Activated CD8-positive, alpha-beta T cell treated with anti-CD3 and anti-CD28 coated beads for 36 hours (primary cell): ENCODE measurements around the gene LRRC1. TPM values are rescaled to one million over a fixed set of nuclear protein-coding genes. Genes with fewer than 3 reads are reported as not detected.

Source experiments
- ATAC-seq: fragments of 200-7000 bp; cut with Tn5 transposase; one replicate; pipeline ENCODE4 v1.10.0; 2021; ENCODE audit warnings: mild to moderate bottlenecking, moderate library complexity
- CTCF ChIA-PET: fragments of 350-600 bp; sonication (Branson Sonifier 250); formaldehyde crosslinking; loops from one replicate; lab custom pipeline; 2021; ENCODE audit warnings: antibody characterized with exemption; lab: Charles Lee
- POLR2A ChIA-PET: fragments of 350-600 bp; sonication (Branson Sonifier 250); formaldehyde crosslinking; loops from one replicate; lab custom pipeline; 2021; ENCODE audit warnings: antibody characterized with exemption; lab: Charles Lee
- DNase-seq: peaks from one replicate; pipeline ENCODE4 v3.0.0-alpha.2; 2020
- H3K27ac Mint-ChIP-seq: one replicate; pipeline ENCODE4 v1.8.0; 2021; ENCODE audit warnings: mild to moderate bottlenecking, mixed read lengths
- H3K27me3 Mint-ChIP-seq: one replicate; pipeline ENCODE4 v1.8.0; 2021; ENCODE audit warnings: mixed read lengths
- H3K36me3 Mint-ChIP-seq: one replicate; pipeline ENCODE4 v1.8.0; 2021; ENCODE audit warnings: low read depth, mixed read lengths
- H3K4me1 Mint-ChIP-seq: one replicate; pipeline ENCODE4 v1.8.0; 2021; ENCODE audit warnings: low read depth, mixed read lengths
- H3K4me3 Mint-ChIP-seq: one replicate; pipeline ENCODE4 v1.8.0; 2021; ENCODE audit warnings: mild to moderate bottlenecking, moderate library complexity, mixed read lengths
- H3K9me3 Mint-ChIP-seq: one replicate; pipeline ENCODE4 v1.8.0; 2021; ENCODE audit warnings: mixed read lengths
- CTCF ChIP-seq: fragments of 200-600 bp; IDR thresholded peaks from one replicate; pipeline ENCODE4 v1.8.0; 2022; ENCODE audit warnings: antibody characterized with exemption, mild to moderate bottlenecking
- intact Hi-C: fragments of 100-400 bp; cut with micrococcal nuclease; formaldehyde crosslinking; loops from one replicate; pipeline ENCODE4 v1.10.0; 2022
- total RNA-seq, 2 experiments: library from RNA; stranded (reverse); gene quantifications; one replicate each; pipeline ENCODE4 v1.2.3, GENCODE V29; 2021

LRRC1 gene
- total RNA-seq, 2 experiments from 2014 or later, result 1.9 to 2.5 TPM

DNA sequence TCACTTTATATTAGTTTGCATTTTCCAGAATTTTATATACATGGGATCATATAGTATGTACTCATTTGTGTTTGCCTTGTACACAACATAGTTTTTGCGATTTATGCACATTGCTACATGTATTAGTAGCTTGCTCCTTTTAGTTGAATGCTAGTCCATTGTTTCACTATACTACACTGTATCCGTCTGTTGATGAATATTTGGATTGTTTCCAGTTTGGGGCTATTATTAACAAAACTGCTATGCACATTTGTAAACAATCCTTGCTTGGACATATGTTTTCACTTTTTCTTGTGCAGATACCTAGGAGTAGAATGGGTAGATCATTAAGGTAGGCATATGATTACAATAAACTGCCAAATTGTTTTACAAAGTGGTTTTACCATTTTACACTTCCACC lies 3.9 kb upstream of the LRRC1 start:
- DNase-seq (no peak), ATAC-seq (no peak)
- H3K27me3 Mint-ChIP-seq, result peaks cover 26% of the 10 kb centered on the region
- intact Hi-C loops, result loop anchor here (5.0 to 10.0 kb wide), 2 partner anchors 54 to 164 kb away; no protein-coding TSS in a partner anchor
- TF ChIP-seq CTCF, result no peak
- H3K4me3 Mint-ChIP-seq, result no peak overlapping the region
- no peak overlapping the region for H3K27ac Mint-ChIP-seq
- peaks cover 8% of the 10 kb centered on the region for H3K4me1 Mint-ChIP-seq
- CTCF ChIA-PET, result no interaction called here
- POLR2A ChIA-PET, result no interaction called here
- no peaks in the 10 kb centered on the region for H3K36me3 Mint-ChIP-seq
- peaks cover 8% of the 10 kb centered on the region for H3K9me3 Mint-ChIP-seq

GRCh38 chr6:53792016-53792415 lies 2.8 kb upstream of the LRRC1 start:
- CTCF ChIA-PET, result interaction anchor here (0.8 to 1.3 kb wide), 2 partner anchors 64 to 73 kb away, joined by 3 to 4 read pairs; no protein-coding TSS in a partner anchor
- Mint-ChIP-seq H3K27me3 (peaks cover 30% of the 10 kb centered on the region), H3K4me3 (no peak overlapping the region), H3K4me1 (peaks cover 14% of the 10 kb centered on the region), H3K27ac (no peak overlapping the region), H3K36me3 (no peaks in the 10 kb centered on the region), H3K9me3 (peaks cover 8% of the 10 kb centered on the region)
- no peak for ATAC-seq
- intact Hi-C loops, result loop anchor here (5.0 to 10.0 kb wide), 2 partner anchors 55 to 163 kb away; no protein-coding TSS in a partner anchor
- POLR2A ChIA-PET, result no interaction called here
- no peak for TF ChIP-seq CTCF
- no peak for DNase-seq

GRCh38 chr6:53792973-53793317 lies 1.9 kb upstream of the LRRC1 start:
- no peak overlapping the region for H3K27ac Mint-ChIP-seq
- POLR2A ChIA-PET, result no interaction called here
- H3K4me1 Mint-ChIP-seq, result peaks cover 14% of the 10 kb centered on the region
- H3K4me3 Mint-ChIP-seq, result peak overlapping the region; percentile 97
- no peaks in the 10 kb centered on the region for H3K36me3 Mint-ChIP-seq
- no peak for TF ChIP-seq CTCF
- peaks cover 7% of the 10 kb centered on the region for H3K9me3 Mint-ChIP-seq
- ATAC-seq, result no peak
- H3K27me3 Mint-ChIP-seq, result peaks cover 32% of the 10 kb centered on the region
- CTCF ChIA-PET, result interaction anchor here (1.3 kb wide), 2 partner anchors 74 to 163 kb away, joined by 4 to 5 read pairs; no protein-coding TSS in a partner anchor
- no peak for DNase-seq
- intact Hi-C loops, result loop anchor here (5.0 to 10.0 kb wide), 2 partner anchors 56 to 162 kb away; no protein-coding TSS in a partner anchor

GRCh38 chr6:53793318-53794136 lies 1.3 kb upstream of the LRRC1 start:
- ATAC-seq (no peak), DNase-seq (peak; percentile 56)
- H3K4me1 Mint-ChIP-seq, result peaks cover 14% of the 10 kb centered on the region
- H3K27ac Mint-ChIP-seq, result peak overlapping the region; percentile 91
- peak overlapping the region; percentile 97 for H3K4me3 Mint-ChIP-seq
- intact Hi-C loops, result loop anchor here (5.0 to 10.0 kb wide), 2 partner anchors 56 to 161 kb away; no protein-coding TSS in a partner anchor
- H3K9me3 Mint-ChIP-seq, result peaks cover 2% of the 10 kb centered on the region
- peaks cover 30% of the 10 kb centered on the region for H3K27me3 Mint-ChIP-seq
- CTCF ChIA-PET, result interaction anchor here (0.7 to 1.3 kb wide), 4 partner anchors 15 to 162 kb away, joined by 3 to 5 read pairs (median 4); no protein-coding TSS in a partner anchor
- TF ChIP-seq CTCF, result no peak
- POLR2A ChIA-PET, result no interaction called here
- H3K36me3 Mint-ChIP-seq, result no peaks in the 10 kb centered on the region
